Measurements from ENCODE around the gene SHISAL2A. TPM values are rescaled to one million over a fixed set of nuclear protein-coding genes. Genes with fewer than 3 reads are reported as not detected.

Gene SHISAL2A
- total and polyA plus RNA-seq, 3 donors from 2014 or later, result 2.2 to 5.0 (median 4.8) TPM

DNA sequence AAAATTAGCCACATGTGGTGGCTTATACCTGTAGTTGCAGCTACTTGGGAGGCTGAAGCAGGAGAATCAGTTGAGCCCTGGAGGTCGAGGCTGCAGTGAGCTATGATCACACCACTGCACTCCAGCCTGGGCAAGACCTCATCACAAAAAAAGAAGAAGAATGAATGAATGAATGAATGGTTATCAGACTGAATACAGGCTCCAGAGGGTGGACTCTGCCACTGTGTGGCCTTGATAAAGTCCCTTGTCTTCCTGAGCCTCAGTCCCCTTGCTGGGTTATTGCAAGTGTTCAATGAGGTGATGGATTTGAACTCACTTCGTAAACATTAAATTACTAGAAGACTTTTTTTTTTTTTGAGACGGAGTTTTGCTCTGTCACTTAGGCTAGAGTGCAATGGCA is 24.7 kb downstream of the SHISAL2A start:
- H3K4me3 ChIP-seq, result no peak overlapping the region
- H3K27me3 ChIP-seq, result no peaks in the 10 kb centered on the region
- no peaks in the 10 kb centered on the region for H3K36me3 ChIP-seq (ENCODE audit: low read depth, missing control alignments)
- H3K27ac ChIP-seq, result no peak overlapping the region
- H3K4me1 ChIP-seq, result peaks cover 2% of the 10 kb centered on the region
- TF ChIP-seq, protein P1, sequence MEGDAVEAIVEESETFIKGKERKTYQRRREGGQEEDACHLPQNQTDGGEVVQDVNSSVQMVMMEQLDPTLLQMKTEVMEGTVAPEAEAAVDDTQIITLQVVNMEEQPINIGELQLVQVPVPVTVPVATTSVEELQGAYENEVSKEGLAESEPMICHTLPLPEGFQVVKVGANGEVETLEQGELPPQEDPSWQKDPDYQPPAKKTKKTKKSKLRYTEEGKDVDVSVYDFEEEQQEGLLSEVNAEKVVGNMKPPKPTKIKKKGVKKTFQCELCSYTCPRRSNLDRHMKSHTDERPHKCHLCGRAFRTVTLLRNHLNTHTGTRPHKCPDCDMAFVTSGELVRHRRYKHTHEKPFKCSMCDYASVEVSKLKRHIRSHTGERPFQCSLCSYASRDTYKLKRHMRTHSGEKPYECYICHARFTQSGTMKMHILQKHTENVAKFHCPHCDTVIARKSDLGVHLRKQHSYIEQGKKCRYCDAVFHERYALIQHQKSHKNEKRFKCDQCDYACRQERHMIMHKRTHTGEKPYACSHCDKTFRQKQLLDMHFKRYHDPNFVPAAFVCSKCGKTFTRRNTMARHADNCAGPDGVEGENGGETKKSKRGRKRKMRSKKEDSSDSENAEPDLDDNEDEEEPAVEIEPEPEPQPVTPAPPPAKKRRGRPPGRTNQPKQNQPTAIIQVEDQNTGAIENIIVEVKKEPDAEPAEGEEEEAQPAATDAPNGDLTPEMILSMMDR (IDR thresholded peaks at IDR 0.05), result no peak
- TF ChIP-seq POLR2A (IDR thresholded peaks at IDR 0.05), result no peak
- H3K9me3 ChIP-seq, result no peaks in the 10 kb centered on the region
- 98% methylated on average over 3 of the region's 3 CpGs for WGBS, 2 donors
- intact Hi-C loops (cut with DNase I; ENCODE audit: low total_unique reads), result no loop called here
- DNase-seq, result no peak

DNA sequence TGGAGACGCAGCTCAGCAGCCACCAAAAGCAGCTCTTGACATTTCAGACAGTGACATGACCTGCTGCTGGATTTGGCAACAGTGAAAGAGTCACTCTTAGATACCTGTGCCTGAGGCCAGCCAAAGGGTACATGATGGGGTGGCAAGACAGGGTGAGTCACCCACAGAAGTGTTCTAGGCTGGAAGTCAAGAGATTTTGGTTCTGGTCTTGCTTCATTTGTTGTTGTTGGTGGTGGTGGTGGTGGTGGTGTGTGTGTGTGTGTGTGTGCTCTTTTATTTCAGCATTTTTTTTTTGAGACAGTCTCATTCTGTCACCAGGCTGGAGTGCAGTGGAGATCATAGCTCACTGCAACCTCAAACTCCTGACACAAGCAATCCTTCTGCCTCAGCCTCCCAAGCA is 25.8 kb downstream of the SHISAL2A start:
- TF ChIP-seq, protein P1 (IDR thresholded peaks at IDR 0.05), result no peak
- TF ChIP-seq POLR2A (IDR thresholded peaks at IDR 0.05), result no peak
- 100% methylated on average over 1 of the region's 1 CpG for WGBS, 2 donors
- H3K27ac ChIP-seq, result no peak overlapping the region
- no peaks in the 10 kb centered on the region for H3K27me3 ChIP-seq
- no peak for DNase-seq
- peaks cover 7% of the 10 kb centered on the region for H3K4me1 ChIP-seq
- no peak overlapping the region for H3K4me3 ChIP-seq
- intact Hi-C loops (cut with DNase I; ENCODE audit: low total_unique reads), result no loop called here
- H3K36me3 ChIP-seq (ENCODE audit: low read depth, missing control alignments), result no peaks in the 10 kb centered on the region
- H3K9me3 ChIP-seq, result no peaks in the 10 kb centered on the region

DNA sequence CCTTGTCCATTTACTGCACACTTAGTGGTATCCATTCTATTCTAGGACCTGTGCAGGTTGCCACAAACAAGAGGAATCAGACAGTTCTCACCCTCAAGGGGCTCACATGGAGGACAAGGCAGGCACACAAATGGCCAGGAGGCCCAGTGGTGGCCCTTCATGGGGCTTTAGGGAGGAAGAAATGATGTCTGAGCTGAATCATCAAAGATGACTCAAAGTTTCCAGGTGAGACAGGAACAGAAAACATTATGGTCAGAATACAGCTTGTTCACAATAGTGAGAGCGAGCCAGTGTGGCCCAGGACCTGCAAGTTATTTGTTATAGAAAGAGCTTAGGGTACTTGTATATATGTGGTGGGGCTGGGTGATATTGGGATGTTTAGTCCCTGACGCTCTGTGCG is 26.4 kb downstream of the SHISAL2A start:
- H3K4me3 ChIP-seq, result no peak overlapping the region
- TF ChIP-seq, protein P1 (IDR thresholded peaks at IDR 0.05), result no peak
- no peak for DNase-seq
- no peak overlapping the region for H3K27ac ChIP-seq
- intact Hi-C loops (cut with DNase I; ENCODE audit: low total_unique reads), result no loop called here
- H3K9me3 ChIP-seq, result no peaks in the 10 kb centered on the region
- WGBS, 2 donors, result 92 to 98% methylated on average over 3 of the region's 3 CpGs
- H3K27me3 ChIP-seq, result no peaks in the 10 kb centered on the region
- peaks cover 7% of the 10 kb centered on the region for H3K4me1 ChIP-seq
- no peaks in the 10 kb centered on the region for H3K36me3 ChIP-seq (ENCODE audit: low read depth, missing control alignments)

DNA sequence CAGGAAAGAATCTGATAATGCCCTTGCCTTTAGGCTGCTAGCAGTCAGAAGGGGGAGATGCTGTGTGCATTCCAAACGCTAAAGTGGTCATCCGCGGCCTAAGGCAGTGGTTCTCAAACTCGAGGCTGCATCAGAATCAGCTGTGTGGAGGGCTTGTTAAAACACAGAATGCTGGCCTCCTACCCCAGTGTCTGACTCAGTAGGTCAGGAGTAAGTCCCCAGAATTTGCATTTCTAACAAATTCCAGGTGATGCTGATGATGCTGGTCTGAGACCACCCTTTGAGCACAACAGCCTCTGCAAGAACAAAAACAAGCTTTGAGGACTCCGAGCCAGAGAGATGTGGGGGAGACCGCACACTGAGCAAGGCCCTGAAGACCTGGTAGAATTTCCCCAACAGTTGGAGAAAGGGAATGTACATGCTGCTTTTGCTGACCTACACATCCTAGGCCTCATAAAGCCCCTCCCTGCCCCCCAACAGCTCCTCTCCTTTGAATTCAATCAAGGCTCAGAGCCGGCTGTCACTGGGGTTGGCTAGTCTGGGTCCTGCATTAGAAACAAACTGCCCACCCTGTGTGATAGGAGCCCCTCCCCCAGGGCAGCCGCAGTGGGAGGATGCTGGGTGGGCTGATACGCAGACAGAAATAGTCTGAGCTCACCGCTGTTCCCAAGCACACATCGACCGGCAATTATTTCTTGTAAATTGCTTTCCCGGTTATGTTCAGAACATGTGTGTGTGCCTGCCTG is 27.1 kb downstream of the SHISAL2A start:
- peaks cover 7% of the 10 kb centered on the region for H3K4me1 ChIP-seq
- H3K36me3 ChIP-seq (ENCODE audit: low read depth, missing control alignments), result no peaks in the 10 kb centered on the region
- no peak for TF ChIP-seq POLR2A (IDR thresholded peaks at IDR 0.05)
- TF ChIP-seq, protein P1 (IDR thresholded peaks at IDR 0.05), result no peak
- no peaks in the 10 kb centered on the region for H3K9me3 ChIP-seq
- H3K4me3 ChIP-seq, result no peak overlapping the region
- H3K27me3 ChIP-seq, result no peaks in the 10 kb centered on the region
- intact Hi-C loops (cut with DNase I; ENCODE audit: low total_unique reads), result no loop called here
- peak; percentile 22 for DNase-seq
- WGBS, 2 donors, result 45 to 54% methylated on average over 10 to 13 of the region's 13 CpGs
- no peak overlapping the region for H3K27ac ChIP-seq

DNA sequence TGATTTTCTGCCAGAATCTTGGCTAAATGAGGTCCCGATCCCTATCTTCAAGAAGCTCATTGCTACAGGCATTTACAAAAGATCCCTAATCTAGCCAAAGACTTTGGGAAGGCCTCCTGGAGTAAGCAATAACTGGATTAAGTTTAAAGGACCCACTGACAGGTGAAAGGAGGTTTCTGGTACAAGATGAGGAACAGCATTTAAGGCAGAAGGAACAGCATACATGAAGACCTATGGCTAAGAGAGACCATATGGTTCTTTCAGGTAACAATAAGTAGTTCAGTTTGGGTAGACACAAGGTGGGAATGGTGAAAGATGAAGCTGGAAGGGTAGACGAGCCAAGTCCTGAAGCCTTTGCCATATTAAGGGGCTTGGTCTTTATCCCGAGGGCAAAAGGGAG is 27.8 kb downstream of the SHISAL2A start:
- Histone ChIP-seq H3K4me3 (no peak overlapping the region), H3K4me1 (peaks cover 13% of the 10 kb centered on the region), H3K27ac (no peak overlapping the region), H3K27me3 (no peaks in the 10 kb centered on the region), H3K36me3 (ENCODE audit: low read depth, missing control alignments) (no peaks in the 10 kb centered on the region), H3K9me3 (no peaks in the 10 kb centered on the region)
- DNase-seq, result no peak
- TF ChIP-seq POLR2A (IDR thresholded peaks at IDR 0.05), result no peak
- TF ChIP-seq, protein P1 (IDR thresholded peaks at IDR 0.05), result no peak
- intact Hi-C loops (cut with DNase I; ENCODE audit: low total_unique reads), result no loop called here
- WGBS, 2 donors, result 64 to 92% methylated on average over 3 of the region's 3 CpGs
